Measurements from ENCODE around the gene HIC1. TPM values are rescaled to one million over a fixed set of nuclear protein-coding genes. Genes with fewer than 3 reads are reported as not detected.

The HIC1 gene
- total RNA-seq, 1 experiment from 2014 or later, result 1.4 TPM

DNA sequence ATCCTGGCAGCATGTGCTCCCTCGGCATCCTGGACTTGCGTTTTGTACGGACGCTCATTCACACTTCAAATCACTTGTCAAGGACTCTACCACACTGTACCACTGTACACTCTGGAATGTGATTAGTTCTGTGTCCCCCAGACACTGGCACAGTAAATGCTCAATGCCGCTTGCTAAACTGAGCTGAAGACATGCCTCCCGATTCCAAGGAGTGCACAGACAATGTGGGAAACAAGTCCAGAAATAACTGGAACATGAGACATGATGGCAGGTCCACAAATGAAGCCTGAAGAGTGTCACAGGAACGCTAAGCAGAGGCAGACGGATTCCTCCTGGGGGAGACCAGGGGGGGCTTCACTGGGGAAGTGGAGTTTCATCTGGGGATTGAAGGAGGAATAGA is 22.1 kb downstream of the HIC1 start:
- no peaks in the 10 kb centered on the region for H3K36me3 ChIP-seq (ENCODE audit: control insufficient read depth, insufficient read depth, low read length)
- intact Hi-C loops (cut with micrococcal nuclease; ENCODE audit: unreplicated experiment), result no loop called here
- no peak for DNase-seq (ENCODE audit: low read depth, low spot score)
- ChIA-PET POLR2A (interaction anchor here (0.7 kb wide), 1 partner anchor 309 kb away, joined by 3 read pairs; no protein-coding TSS in a partner anchor), CTCF (no interaction called here)
- TF ChIP-seq SIN3A (IDR thresholded peaks at IDR 0.05; ENCODE audit: borderline replicate concordance, insufficient read depth, low read depth, low read length), result no peak
- TF ChIP-seq POLR2AphosphoS5 (IDR thresholded peaks at IDR 0.05; ENCODE audit: low read depth, low read length), result no peak
- no peaks in the 10 kb centered on the region for H3K4me1 ChIP-seq (ENCODE audit: control insufficient read depth, insufficient read depth, low read length)
- ATAC-seq, result no peak
- in situ Hi-C loops (cut with HindIII; ENCODE audit: low pct_unique_long_range_greater_than_20kb, low sequenced_read_pairs), result no loop called here
- H3K27ac ChIP-seq (ENCODE audit: low read length), result no peak overlapping the region
- H3K4me3 ChIP-seq (ENCODE audit: low read depth in 2 of 2, low read length in 2 of 2), result no peak overlapping the region
- H3K27me3 ChIP-seq (ENCODE audit: control insufficient read depth, insufficient read depth, low read length), result no peaks in the 10 kb centered on the region
- BruUV-seq (replicated peaks), result no TSS peak
- no peaks in the 10 kb centered on the region for H3K9me3 ChIP-seq (ENCODE audit: control insufficient read depth, insufficient read depth, low read depth, low read length)

DNA sequence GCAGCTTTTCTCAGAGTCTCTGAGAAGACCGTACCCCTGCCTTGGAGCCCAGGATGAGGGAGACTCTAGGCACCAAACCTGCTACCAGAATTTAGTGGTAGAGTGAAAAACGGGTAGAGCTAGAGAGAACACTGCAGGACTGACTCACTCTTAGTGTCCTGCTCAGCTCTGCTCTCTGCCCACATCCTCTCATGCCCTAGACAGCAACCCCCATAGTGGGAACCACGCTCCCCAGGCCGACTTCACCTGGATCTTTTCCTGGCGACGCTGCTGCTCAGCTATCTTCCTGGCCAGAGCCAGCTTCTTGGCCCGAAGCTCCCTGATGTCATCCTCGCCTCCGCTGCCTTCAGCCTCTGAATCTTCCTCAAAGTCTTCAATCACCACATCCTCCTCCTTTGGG is 26.7 kb downstream of the HIC1 start:
- BruUV-seq (replicated peaks), result no TSS peak
- CTCF ChIA-PET, result no interaction called here
- no peaks in the 10 kb centered on the region for H3K4me1 ChIP-seq (ENCODE audit: control insufficient read depth, insufficient read depth, low read length)
- DNase-seq (ENCODE audit: low read depth, low spot score) (no peak), ATAC-seq (no peak)
- TF ChIP-seq, protein P1, sequence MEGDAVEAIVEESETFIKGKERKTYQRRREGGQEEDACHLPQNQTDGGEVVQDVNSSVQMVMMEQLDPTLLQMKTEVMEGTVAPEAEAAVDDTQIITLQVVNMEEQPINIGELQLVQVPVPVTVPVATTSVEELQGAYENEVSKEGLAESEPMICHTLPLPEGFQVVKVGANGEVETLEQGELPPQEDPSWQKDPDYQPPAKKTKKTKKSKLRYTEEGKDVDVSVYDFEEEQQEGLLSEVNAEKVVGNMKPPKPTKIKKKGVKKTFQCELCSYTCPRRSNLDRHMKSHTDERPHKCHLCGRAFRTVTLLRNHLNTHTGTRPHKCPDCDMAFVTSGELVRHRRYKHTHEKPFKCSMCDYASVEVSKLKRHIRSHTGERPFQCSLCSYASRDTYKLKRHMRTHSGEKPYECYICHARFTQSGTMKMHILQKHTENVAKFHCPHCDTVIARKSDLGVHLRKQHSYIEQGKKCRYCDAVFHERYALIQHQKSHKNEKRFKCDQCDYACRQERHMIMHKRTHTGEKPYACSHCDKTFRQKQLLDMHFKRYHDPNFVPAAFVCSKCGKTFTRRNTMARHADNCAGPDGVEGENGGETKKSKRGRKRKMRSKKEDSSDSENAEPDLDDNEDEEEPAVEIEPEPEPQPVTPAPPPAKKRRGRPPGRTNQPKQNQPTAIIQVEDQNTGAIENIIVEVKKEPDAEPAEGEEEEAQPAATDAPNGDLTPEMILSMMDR (IDR thresholded peaks at IDR 0.05), result no peak
- no peak for TF ChIP-seq SIN3A (IDR thresholded peaks at IDR 0.05; ENCODE audit: borderline replicate concordance, insufficient read depth, low read depth, low read length)
- TF ChIP-seq, protein P2, sequence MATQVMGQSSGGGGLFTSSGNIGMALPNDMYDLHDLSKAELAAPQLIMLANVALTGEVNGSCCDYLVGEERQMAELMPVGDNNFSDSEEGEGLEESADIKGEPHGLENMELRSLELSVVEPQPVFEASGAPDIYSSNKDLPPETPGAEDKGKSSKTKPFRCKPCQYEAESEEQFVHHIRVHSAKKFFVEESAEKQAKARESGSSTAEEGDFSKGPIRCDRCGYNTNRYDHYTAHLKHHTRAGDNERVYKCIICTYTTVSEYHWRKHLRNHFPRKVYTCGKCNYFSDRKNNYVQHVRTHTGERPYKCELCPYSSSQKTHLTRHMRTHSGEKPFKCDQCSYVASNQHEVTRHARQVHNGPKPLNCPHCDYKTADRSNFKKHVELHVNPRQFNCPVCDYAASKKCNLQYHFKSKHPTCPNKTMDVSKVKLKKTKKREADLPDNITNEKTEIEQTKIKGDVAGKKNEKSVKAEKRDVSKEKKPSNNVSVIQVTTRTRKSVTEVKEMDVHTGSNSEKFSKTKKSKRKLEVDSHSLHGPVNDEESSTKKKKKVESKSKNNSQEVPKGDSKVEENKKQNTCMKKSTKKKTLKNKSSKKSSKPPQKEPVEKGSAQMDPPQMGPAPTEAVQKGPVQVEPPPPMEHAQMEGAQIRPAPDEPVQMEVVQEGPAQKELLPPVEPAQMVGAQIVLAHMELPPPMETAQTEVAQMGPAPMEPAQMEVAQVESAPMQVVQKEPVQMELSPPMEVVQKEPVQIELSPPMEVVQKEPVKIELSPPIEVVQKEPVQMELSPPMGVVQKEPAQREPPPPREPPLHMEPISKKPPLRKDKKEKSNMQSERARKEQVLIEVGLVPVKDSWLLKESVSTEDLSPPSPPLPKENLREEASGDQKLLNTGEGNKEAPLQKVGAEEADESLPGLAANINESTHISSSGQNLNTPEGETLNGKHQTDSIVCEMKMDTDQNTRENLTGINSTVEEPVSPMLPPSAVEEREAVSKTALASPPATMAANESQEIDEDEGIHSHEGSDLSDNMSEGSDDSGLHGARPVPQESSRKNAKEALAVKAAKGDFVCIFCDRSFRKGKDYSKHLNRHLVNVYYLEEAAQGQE (IDR thresholded peaks at IDR 0.05; ENCODE audit: insufficient read depth in 1 of 2, low read depth in 2 of 2, low read length in 1 of 2), result no peak
- H3K36me3 ChIP-seq (ENCODE audit: control insufficient read depth, insufficient read depth, low read length), result no peaks in the 10 kb centered on the region
- H3K4me3 ChIP-seq (ENCODE audit: low read depth in 2 of 2, low read length in 2 of 2), result no peak overlapping the region
- no peaks in the 10 kb centered on the region for H3K9me3 ChIP-seq (ENCODE audit: control insufficient read depth, insufficient read depth, low read depth, low read length)
- POLR2A ChIA-PET, result no interaction called here
- no peaks in the 10 kb centered on the region for H3K27me3 ChIP-seq (ENCODE audit: control insufficient read depth, insufficient read depth, low read length)
- no peak overlapping the region for H3K27ac ChIP-seq (ENCODE audit: low read length)
- intact Hi-C loops (cut with micrococcal nuclease; ENCODE audit: unreplicated experiment) (no loop called here), in situ Hi-C loops (cut with HindIII; ENCODE audit: low pct_unique_long_range_greater_than_20kb, low sequenced_read_pairs) (no loop called here)

DNA sequence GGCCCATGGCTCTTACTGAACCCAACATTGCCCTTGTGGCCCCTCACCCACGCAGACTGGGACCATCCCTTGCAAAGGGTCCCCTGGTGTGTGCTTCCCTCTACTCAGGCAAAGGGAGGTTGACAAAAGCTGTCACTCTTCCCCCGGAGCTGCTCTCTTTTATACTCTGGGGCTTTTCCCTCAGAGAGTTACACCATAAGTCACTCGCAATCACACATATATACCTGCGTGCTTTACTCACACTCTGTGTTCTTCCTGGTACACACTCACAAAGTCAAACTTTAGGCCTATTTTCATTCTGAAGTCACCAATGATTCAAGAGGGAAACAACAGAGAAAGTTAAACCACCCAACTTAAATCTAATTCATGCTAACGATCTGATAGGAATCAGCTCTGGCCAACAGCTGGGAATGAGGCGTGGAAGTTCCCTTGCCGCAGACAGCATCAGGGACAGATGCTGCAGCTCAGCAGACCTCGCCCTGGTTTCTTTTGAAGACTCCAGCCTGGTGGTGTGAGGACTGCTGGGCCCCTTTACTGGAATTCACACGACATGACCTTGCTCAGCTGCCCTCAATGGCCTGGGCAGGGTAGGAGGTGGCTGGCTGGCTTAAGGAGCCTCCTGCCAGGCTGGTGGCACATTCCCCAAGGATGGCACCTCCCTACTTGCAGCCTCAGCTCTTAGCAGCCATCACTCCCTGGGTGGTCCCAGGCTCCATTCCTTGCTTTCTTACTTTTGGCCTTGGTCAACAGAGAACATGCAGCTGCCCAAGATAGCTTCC is 27.3 kb downstream of the HIC1 start:
- H3K9me3 ChIP-seq (ENCODE audit: control insufficient read depth, insufficient read depth, low read depth, low read length), result no peaks in the 10 kb centered on the region
- CTCF ChIA-PET, result no interaction called here
- TF ChIP-seq, protein P1 (IDR thresholded peaks at IDR 0.05), result no peak
- TF ChIP-seq, protein P2 (IDR thresholded peaks at IDR 0.05; ENCODE audit: insufficient read depth in 1 of 2, low read depth in 2 of 2, low read length in 1 of 2), result no peak
- TF ChIP-seq SIN3A (IDR thresholded peaks at IDR 0.05; ENCODE audit: borderline replicate concordance, insufficient read depth, low read depth, low read length) (no peak), TCF7L2 (IDR thresholded peaks at IDR 0.05; ENCODE audit: low read depth, low read length) (no peak), POLR2AphosphoS5 (IDR thresholded peaks at IDR 0.05; ENCODE audit: low read depth, low read length) (no peak)
- H3K36me3 ChIP-seq (ENCODE audit: control insufficient read depth, insufficient read depth, low read length), result no peaks in the 10 kb centered on the region
- H3K4me3 ChIP-seq (ENCODE audit: low read depth in 2 of 2, low read length in 2 of 2), result no peak overlapping the region
- intact Hi-C loops (cut with micrococcal nuclease; ENCODE audit: unreplicated experiment) (no loop called here), in situ Hi-C loops (cut with HindIII; ENCODE audit: low pct_unique_long_range_greater_than_20kb, low sequenced_read_pairs) (no loop called here)
- no peaks in the 10 kb centered on the region for H3K27me3 ChIP-seq (ENCODE audit: control insufficient read depth, insufficient read depth, low read length)
- DNase-seq (ENCODE audit: low read depth, low spot score), result no peak
- ATAC-seq, result no peak
- BruUV-seq (replicated peaks), result no TSS peak
- no peak overlapping the region for H3K27ac ChIP-seq (ENCODE audit: low read length)
- H3K4me1 ChIP-seq (ENCODE audit: control insufficient read depth, insufficient read depth, low read length), result no peaks in the 10 kb centered on the region
- POLR2A ChIA-PET, result no interaction called here
